Skin of body (tissue), 2 donors: ENCODE measurements around the gene LEMD3. TPM values are rescaled to one million over a fixed set of nuclear protein-coding genes. Genes with fewer than 3 reads are reported as not detected.
A peak's percentile ranks its signal among the peaks of the same experiment; 100 is the strongest.

Experiments
- DNase-seq: peaks from one replicate; lab custom pipeline; 2025; lab: John Stamatoyannopoulos, UW
- total RNA-seq: library from RNA; depleted of rRNA; stranded (reverse); fragments of >200 nt; gene quantifications from one replicate; pipeline ENCODE4 v1.2.3, GENCODE V29; 2014

Gene LEMD3
- total RNA-seq, 1 donor from 2014 or later = 37.9 TPM

- DNase-seq = no peak
Observed at GRCh38 chr12:65208125-65208524, 38.7 kb downstream of the LEMD3 start.

- no peak for DNase-seq
Observed at GRCh38 chr12:65208964-65209654, 39.7 kb downstream of the LEMD3 start.

- DNase-seq = peak; percentile 16
Observed at GRCh38 chr12:65209655-65210043, 40.3 kb downstream of the LEMD3 start.

GRCh38 chr12:65217086-65217485 lies 47.7 kb downstream of the LEMD3 start:
- no peak for DNase-seq

GRCh38 chr12:65220761-65221160 lies 51.4 kb downstream of the LEMD3 start:
- no peak for DNase-seq

- no peak for DNase-seq
Observed at GRCh38 chr12:65229441-65229840, 60.1 kb downstream of the LEMD3 start.

- DNase-seq = peak; percentile 8
Observed at GRCh38 chr12:65232476-65233077, 63.2 kb downstream of the LEMD3 start.

- no peak for DNase-seq
Observed at GRCh38 chr12:65237153-65237552, 67.8 kb downstream of the LEMD3 start.

- DNase-seq = no peak
Observed at GRCh38 chr12:65238609-65239008, 69.2 kb downstream of the LEMD3 start.

GRCh38 chr12:65248656-65249633 lies 79.6 kb downstream of the LEMD3 start:
- no peak for DNase-seq

- DNase-seq = no peak
Observed at GRCh38 chr12:65252515-65252914, 83.1 kb downstream of the LEMD3 start.

- no peak for DNase-seq
Observed at GRCh38 chr12:65257986-65258385, 88.6 kb downstream of the LEMD3 start.

- no peak for DNase-seq
Observed at GRCh38 chr12:65259501-65259900, 90.1 kb downstream of the LEMD3 start.

- no peak for DNase-seq
Observed at GRCh38 chr12:65263777-65264176, 94.4 kb downstream of the LEMD3 start.

GRCh38 chr12:65266408-65266807 lies 97.0 kb downstream of the LEMD3 start:
- DNase-seq = no peak

GRCh38 chr12:65269603-65270002 lies 100.2 kb downstream of the LEMD3 start:
- DNase-seq = no peak

GRCh38 chr12:65274602-65275272 lies 105.4 kb downstream of the LEMD3 start:
- no peak for DNase-seq

- no peak for DNase-seq
Observed at GRCh38 chr12:65275627-65276026, 106.2 kb downstream of the LEMD3 start.

- no peak for DNase-seq
Observed at GRCh38 chr12:65276916-65277530, 107.6 kb downstream of the LEMD3 start.

- DNase-seq = no peak
Observed at GRCh38 chr12:65277994-65278575, 108.7 kb downstream of the LEMD3 start.
